HG03439 (cell line): ENCODE data around the gene MEF2A.
"Not testable (repeated sequence)": the region's sequence is repeated elsewhere in the genome, so short reads cannot be mapped to it uniquely, and the experiment has no call there.

Experiments used
- ATAC-seq: cut with Tn5 transposase; IDR thresholded peaks from one replicate; pipeline ENCODE4 v1.9.1; 2021; ENCODE audit warnings: mild to moderate bottlenecking, moderate library complexity; ENCODE audit not compliant: unreplicated experiment

MEF2A gene

DNA sequence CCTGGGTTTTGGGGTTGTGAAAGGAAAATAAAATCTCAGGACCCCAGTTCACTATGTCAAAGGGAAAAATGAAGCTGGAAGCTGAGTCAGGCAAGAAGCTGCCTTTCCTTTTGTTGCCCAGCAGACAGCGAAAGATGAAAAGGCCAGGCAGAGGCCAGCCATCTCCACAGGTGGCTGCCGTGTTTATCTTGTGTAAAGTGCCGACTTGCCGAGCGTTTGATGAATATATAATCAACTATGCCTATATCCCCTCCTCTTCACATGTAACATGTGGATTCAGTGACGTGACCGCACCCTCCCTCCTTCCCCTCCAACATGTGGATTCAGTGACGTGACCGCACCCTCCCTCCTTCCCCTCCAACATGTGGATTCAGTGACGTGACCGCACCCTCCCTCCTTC lies 184.5 kb downstream of the MEF2A start:
- not testable (repeated sequence) for ATAC-seq

DNA sequence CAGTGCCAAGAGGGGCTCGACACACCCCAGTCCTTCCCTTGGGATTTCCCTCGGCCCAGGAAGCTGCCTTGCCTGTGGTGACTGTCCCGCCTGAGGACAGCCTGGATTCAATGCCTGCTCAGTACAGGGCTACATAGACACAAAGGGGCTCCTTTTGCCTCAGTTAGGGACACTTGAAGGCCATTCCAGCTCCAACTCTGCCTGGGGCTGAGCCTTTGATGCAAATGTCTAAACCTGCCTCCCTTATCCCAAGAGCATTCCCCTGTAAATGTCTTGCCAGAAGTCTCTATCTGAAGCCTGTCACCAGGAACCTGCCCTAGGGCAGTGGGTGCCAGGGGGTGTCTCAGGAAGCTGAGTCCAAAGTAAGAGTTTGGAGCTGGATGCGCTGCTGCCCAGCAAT lies 186.8 kb downstream of the MEF2A start:
- ATAC-seq = no peak

DNA sequence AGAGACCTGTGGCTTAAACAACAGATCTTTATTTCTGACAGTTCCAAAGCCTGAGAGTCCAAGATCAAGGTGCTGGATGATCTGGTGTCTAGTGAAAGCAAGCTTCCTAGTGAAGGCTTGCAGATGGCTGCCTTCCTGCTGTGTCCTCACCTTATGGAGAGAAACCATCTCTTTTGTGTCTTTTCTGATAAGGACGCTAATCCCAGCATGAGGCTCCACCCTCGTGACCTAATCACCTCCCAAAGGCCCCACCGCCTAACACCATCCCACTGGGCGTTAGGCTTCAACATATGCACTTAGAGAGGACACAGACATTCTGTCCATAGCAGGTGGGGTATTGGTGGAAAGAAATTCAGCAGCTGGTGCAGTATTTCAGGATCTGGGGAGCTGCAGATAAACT lies 187.3 kb downstream of the MEF2A start:
- ATAC-seq = no peak

DNA sequence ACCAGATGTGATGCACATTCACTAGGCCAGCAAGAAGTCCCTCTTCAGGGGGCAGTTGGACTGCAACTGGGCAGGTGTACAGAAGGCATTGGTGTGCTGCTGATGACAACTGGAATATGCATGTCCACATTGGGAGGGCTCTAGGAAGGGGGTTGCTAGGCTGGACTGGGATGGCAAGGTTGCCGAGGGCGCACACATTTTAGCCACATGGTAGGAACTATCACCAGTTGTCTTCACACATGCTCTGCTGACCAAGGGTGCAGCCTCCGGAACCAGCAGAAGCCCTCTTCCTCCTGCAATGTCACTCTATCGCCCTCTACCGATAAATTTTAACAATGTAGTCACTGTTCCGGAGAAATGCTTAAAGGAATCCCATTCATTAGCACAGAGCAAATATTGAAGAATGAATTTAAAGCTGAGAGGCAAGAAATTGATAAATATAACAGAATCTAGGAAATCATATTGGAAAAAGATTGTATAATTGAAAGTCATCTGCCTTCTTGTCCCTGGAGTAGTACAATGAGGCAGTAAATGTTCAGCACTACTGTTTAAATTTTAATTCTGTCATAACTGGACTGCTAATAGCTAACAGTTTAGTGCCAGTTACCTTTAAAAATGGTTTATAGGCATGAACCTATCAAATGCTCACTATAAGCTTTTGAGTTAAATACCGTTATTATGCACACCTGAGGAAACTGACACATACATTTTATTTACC lies 190.1 kb downstream of the MEF2A start:
- ATAC-seq = peak; percentile 93

DNA sequence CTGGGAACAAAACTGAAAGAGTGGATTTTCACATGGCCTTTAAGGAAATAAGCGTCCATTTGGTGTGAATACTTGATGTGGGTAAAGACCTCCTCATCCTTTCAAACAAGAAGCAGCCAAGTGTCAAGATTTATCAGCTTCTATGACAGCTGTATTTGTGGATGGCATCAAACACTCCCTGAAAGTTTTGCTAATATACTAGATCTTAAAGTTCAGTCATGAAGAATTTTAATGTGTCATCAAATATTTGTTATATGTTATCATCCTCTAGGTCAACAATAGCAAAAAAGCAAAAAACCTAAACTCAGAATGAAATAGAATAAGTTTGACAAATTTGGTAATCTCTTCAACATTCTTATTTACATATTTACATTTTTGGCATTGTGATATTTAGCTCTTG lies 196.5 kb downstream of the MEF2A start:
- ATAC-seq = no peak

DNA sequence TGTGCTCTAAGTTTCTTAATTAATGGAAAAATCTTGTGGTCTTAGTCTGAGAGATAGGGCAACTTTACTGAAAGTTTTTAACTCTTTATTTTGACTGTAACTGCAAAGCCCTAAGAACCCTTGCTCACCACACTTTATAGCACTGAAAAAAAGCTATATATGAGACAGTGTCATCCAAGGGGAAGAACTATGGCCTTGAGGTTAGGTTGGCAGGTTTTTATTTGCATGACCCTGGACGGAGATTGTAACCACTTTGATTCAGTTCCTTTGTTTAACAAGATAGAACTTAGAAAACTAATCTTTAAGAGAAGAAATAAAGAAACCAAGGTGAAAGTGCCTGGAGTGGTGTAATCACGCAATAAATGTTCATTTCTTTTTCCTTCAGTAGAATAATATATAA lies 198.0 kb downstream of the MEF2A start:
- no peak for ATAC-seq

DNA sequence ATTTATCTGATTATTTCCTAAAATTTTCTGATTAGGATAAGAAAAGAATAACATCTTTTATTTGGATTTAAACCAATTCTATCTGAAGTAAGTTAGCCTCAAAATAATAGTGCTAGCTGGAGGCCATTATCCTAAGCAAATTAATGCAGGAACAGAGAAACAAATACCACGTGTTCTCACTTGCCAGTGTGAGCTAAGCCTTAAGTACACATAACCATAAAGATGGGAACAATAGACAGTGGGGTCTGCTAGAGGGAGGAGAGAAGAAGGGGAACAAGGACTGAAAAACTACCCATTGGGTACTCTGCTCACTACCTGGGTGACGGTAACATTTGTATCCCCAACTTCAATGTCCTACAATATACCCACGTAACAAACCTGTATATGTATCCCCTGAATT lies 198.7 kb downstream of the MEF2A start:
- no peak for ATAC-seq
